HUES64 (cell line): Measurements from ENCODE around the gene CRYM.
"Not testable (repeated sequence)": the region's sequence is repeated elsewhere in the genome, so short reads cannot be mapped to it uniquely, and the experiment has no call there.

ENCODE experiments used
- H3K27ac ChIP-seq: 2 replicates; pipeline ENCODE4 v1.7.0; 2013; ENCODE audit warnings: low read depth, low read length, inconsistent platforms
- H3K27me3 ChIP-seq: 2 replicates; pipeline ENCODE4 v1.6.1; 2013; ENCODE audit warnings: mild to moderate bottlenecking, low read length; ENCODE audit not compliant: insufficient read depth
- H3K36me3 ChIP-seq: 2 replicates; pipeline ENCODE4 v1.6.1; 2013; ENCODE audit warnings: mild to moderate bottlenecking, low read length; ENCODE audit not compliant: insufficient read depth
- H3K4me1 ChIP-seq: 2 replicates; pipeline ENCODE4 v1.6.1; 2013; ENCODE audit warnings: mild to moderate bottlenecking, low read length, moderate library complexity; ENCODE audit not compliant: insufficient read depth
- H3K4me3 ChIP-seq: 2 replicates; pipeline ENCODE4 v1.5.1; 2013; ENCODE audit warnings: mild to moderate bottlenecking, low read length, moderate library complexity
- H3K9ac ChIP-seq: 2 replicates; pipeline ENCODE4 v1.6.1; 2013; ENCODE audit warnings: mild to moderate bottlenecking, low read depth, low read length
- H3K9me3 ChIP-seq: 2 replicates; pipeline ENCODE4 v1.6.1; 2013; ENCODE audit warnings: low read depth, low read length; ENCODE audit not compliant: insufficient read depth
- WGBS: fragments of 150-250, 120-280 bp; methylation state at CpG from one replicate; pipeline ENCODE4 v1.1.7; 2013; ENCODE audit warnings: missing lambda C conversion rate; 5-methylcytosine and 5-hydroxymethylcytosine counted together

Gene CRYM

GRCh38 chr16:21263640-21264570, 14.2 kb downstream of the CRYM start:
- H3K4me3 ChIP-seq, result no peak overlapping the region
- H3K4me1 ChIP-seq, result no peaks in the 10 kb centered on the region
- no peak overlapping the region for H3K9ac ChIP-seq
- H3K27ac ChIP-seq, result no peak overlapping the region
- WGBS, result 80% methylated on average over 14 of the region's 14 CpGs
- no peaks in the 10 kb centered on the region for H3K27me3 ChIP-seq
- no peaks in the 10 kb centered on the region for H3K9me3 ChIP-seq
- H3K36me3 ChIP-seq, result no peaks in the 10 kb centered on the region

GRCh38 chr16:21262779-21263639, 15.1 kb downstream of the CRYM start:
- 91% methylated on average over 12 of the region's 12 CpGs for WGBS
- H3K27me3 ChIP-seq, result no peaks in the 10 kb centered on the region
- H3K9ac ChIP-seq, result no peak overlapping the region
- no peaks in the 10 kb centered on the region for H3K9me3 ChIP-seq
- H3K27ac ChIP-seq, result no peak overlapping the region
- no peaks in the 10 kb centered on the region for H3K4me1 ChIP-seq
- H3K4me3 ChIP-seq, result no peak overlapping the region
- no peaks in the 10 kb centered on the region for H3K36me3 ChIP-seq

DNA sequence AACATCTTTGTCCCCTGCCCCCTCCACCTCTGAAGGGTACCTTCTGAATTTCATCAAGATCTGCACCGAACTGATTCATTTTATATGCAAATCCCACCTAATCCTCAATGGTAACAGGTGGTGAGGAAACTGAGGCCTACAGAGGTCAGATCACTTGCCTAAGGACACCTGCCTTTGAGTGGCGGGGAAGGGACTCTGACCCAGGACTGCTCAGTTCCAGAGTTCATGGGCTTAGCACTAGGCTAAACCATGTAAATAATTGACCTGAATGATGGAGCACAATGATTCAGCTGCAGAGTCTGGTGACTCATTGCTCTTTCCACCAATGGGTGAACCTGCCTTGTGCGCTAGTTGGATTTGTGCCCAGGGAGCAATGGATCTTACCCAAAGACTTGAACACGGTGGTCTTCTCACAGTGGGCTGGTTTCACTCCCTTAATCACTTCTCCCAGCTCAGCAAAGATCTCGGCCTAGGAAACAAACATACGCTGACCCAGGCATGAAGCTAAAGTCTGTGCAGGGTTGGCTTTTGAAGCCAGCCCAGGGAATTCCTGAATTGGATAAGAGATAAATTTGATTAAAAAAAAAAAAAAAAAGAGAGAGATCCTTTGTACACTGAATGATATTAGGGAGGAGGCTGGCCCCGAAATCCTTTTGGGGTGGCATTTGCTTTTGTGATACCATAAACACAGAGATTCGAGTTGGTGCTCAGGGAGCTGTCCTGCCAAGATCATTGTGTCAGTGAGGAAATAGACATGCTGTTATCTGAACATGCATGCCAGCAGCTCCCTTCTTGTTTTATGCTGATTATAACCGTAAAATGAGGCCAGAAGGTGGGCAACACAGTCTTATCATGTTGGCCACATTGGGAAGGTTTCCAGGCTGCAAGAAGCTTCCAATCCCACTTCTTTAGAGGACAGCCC, 17.0 kb downstream of the CRYM start:
- Histone ChIP-seq H3K4me1 (no peaks in the 10 kb centered on the region), H3K27ac (no peak overlapping the region), H3K4me3 (no peak overlapping the region), H3K27me3 (no peaks in the 10 kb centered on the region), H3K9me3 (no peaks in the 10 kb centered on the region), H3K36me3 (no peaks in the 10 kb centered on the region), H3K9ac (no peak overlapping the region)
- WGBS, result 92% methylated on average over 9 of the region's 9 CpGs

GRCh38 chr16:21257284-21257683, 20.8 kb downstream of the CRYM start:
- no peaks in the 10 kb centered on the region for H3K36me3 ChIP-seq
- H3K9ac ChIP-seq, result no peak overlapping the region

GRCh38 chr16:21256636-21257035, 21.5 kb downstream of the CRYM start:
- H3K9ac ChIP-seq, result no peak overlapping the region
- H3K9me3 ChIP-seq, result no peaks in the 10 kb centered on the region
- no peak overlapping the region for H3K27ac ChIP-seq
- H3K4me1 ChIP-seq, result no peaks in the 10 kb centered on the region
- H3K4me3 ChIP-seq, result no peak overlapping the region
- 100% methylated on average over 1 of the region's 2 CpGs for WGBS
- no peaks in the 10 kb centered on the region for H3K36me3 ChIP-seq
- no peaks in the 10 kb centered on the region for H3K27me3 ChIP-seq

More at GRCh38 chr16:21257284-21257683, 20.8 kb downstream of the CRYM start:
- Histone ChIP-seq H3K4me3 (no peak overlapping the region), H3K27ac (no peak overlapping the region), H3K4me1 (no peaks in the 10 kb centered on the region), H3K27me3 (no peaks in the 10 kb centered on the region), H3K9me3 (no peaks in the 10 kb centered on the region)
- WGBS, result 94% methylated on average over 4 of the region's 4 CpGs

GRCh38 chr16:21253470-21253869, 24.6 kb downstream of the CRYM start:
- Histone ChIP-seq H3K36me3 (no peaks in the 10 kb centered on the region), H3K9me3 (no peaks in the 10 kb centered on the region), H3K9ac (no peak overlapping the region), H3K4me1 (no peaks in the 10 kb centered on the region), H3K27me3 (no peaks in the 10 kb centered on the region), H3K4me3 (no peak overlapping the region), H3K27ac (no peak overlapping the region)
- 99% methylated on average over 2 of the region's 3 CpGs for WGBS

DNA sequence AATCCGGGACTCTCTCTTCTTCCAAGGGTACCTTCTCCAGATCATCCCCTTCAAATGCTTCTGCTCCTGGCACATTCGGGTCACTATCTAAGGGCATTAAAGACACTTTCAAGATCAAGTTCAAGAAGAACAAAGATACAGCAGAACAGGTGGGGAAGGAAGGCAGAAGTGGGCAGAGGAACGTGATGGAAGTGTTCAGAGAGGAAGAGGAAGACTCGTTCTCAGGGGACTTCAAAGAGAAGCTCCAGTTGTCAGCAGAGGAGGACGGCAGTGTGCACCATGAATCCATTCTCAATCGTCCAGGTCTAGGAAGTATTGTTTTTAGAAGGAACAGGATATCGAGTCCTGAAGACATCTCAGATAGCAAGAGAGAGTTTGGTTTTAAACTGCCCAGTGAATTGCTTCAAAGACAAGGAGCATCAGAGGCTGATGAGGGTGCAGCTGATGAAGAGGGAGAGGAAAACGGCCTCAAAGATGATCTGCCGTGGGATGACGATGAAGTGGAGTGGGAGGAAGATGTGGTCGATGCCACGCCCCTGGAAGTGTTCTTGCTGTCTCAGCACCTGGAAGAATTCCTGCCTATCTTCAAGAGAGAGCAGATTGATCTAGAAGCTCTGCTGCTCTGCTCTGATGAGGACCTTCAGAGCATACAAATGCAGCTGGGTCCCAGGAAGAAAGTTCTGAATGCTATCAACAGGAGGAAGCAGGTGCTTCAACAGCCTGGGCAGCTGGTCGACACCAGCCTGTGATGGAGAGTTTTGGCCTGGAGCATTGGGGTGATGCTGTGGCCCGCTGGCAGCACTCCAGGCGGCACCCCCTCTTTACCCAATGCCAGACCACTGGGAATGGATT, 27.8 kb downstream of the CRYM start:
- no peak overlapping the region for H3K9ac ChIP-seq
- no peaks in the 10 kb centered on the region for H3K27me3 ChIP-seq
- H3K4me1 ChIP-seq, result peaks cover 11% of the 10 kb centered on the region
- no peak overlapping the region for H3K27ac ChIP-seq
- no peaks in the 10 kb centered on the region for H3K9me3 ChIP-seq
- WGBS, result 91% methylated on average over 15 of the region's 15 CpGs
- no peaks in the 10 kb centered on the region for H3K36me3 ChIP-seq
- H3K4me3 ChIP-seq, result no peak overlapping the region

GRCh38 chr16:21248179-21248578, 29.9 kb downstream of the CRYM start:
- H3K27me3 ChIP-seq, result not testable (repeated sequence)
- 93% methylated on average over 4 of the region's 4 CpGs for WGBS
- peaks cover 11% of the 10 kb centered on the region for H3K4me1 ChIP-seq

DNA sequence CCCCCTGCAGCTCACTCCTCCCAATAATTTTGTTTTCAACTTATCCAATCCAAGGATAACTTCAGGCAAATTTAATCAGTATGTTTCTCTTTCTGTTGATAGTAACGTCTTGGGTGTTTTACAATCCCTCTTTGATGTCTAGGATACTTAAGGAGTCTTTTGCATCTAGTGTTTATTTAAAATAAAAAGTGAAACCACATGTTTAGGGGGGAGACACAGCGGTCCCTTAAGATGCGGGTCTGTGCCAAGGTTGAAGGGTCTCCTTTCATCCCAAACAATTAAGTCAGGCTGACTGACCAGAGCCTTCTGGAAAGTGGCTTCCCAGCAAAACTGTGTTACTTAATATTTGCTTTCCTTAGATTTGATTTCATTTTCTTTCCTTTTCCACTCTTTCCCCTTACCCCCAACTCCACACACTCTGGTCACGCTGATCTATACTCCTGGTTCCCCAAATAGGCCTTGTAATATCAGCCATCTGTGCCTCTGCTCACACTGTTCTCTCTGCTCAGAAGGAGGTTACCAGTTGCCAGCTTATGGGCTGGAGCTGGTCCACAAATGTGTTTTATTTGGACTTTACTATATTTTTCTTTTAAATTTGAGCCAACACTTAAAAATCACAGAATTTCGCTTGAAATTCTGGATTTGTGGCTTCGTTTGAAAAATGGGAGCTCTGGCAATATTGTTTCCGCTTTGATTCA, 33.4 kb downstream of the CRYM start:
- Histone ChIP-seq H3K36me3 (no peaks in the 10 kb centered on the region), H3K27me3 (no peaks in the 10 kb centered on the region), H3K9me3 (no peaks in the 10 kb centered on the region), H3K4me1 (peaks cover 11% of the 10 kb centered on the region), H3K27ac (no peak overlapping the region), H3K9ac (no peak overlapping the region), H3K4me3 (no peak overlapping the region)
- 91% methylated on average over 7 of the region's 7 CpGs for WGBS

More at GRCh38 chr16:21248179-21248578, 29.9 kb downstream of the CRYM start:
- H3K9me3 ChIP-seq, H3K4me3 ChIP-seq, H3K27ac ChIP-seq, H3K9ac ChIP-seq, H3K36me3 ChIP-seq: not testable (repeated sequence)
